Left renal cortex interstitium (tissue), 4 donors: ENCODE data around the gene TTLL3. TPM values are rescaled to one million over a fixed set of nuclear protein-coding genes. Genes with fewer than 3 reads are reported as not detected.
"Not testable (repeated sequence)": the region's sequence is repeated elsewhere in the genome, so short reads cannot be mapped to it uniquely, and the experiment has no call there.

ENCODE experiments used
- DNase-seq, 4 donors: peaks; one replicate each; pipeline ENCODE4 v3.0.0-alpha.2; 2013; ENCODE audit warnings: low read depth in 4 of 4, low spot score in 2 of 4, missing footprints in 1 of 4
- polyA plus RNA-seq, 4 donors: library from polyadenylated mRNA; unstranded; fragments of 120-200 nt; gene quantifications; one replicate each; pipeline ENCODE4 v1.2.1, GENCODE V29; 2013; ENCODE audit not compliant: insufficient read length in 4 of 4

The TTLL3 gene
- polyA plus RNA-seq, 4 donors = 28.2 to 96.7 (median 60.5) TPM

DNA sequence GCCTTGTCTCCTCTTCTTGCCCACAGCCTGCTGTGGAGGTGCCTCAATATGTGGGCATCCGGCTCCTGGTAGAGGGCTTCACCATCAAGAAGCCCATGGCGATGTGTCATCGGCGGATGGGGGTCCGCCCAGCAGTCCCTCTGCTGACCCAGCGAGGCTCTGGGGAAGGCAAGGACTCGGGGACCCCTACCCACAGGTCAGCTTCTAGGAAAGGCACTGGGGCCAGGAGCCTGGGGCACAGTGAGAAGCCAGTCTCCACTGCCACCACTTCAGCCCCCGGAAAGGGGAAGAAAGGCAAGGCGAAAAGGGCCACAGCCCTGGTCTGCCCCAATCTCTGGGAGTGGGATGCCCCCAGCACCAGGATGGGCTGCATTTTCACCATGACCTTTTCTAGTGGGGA lies 23.0 kb downstream of the TTLL3 start:
- no peak for DNase-seq

DNA sequence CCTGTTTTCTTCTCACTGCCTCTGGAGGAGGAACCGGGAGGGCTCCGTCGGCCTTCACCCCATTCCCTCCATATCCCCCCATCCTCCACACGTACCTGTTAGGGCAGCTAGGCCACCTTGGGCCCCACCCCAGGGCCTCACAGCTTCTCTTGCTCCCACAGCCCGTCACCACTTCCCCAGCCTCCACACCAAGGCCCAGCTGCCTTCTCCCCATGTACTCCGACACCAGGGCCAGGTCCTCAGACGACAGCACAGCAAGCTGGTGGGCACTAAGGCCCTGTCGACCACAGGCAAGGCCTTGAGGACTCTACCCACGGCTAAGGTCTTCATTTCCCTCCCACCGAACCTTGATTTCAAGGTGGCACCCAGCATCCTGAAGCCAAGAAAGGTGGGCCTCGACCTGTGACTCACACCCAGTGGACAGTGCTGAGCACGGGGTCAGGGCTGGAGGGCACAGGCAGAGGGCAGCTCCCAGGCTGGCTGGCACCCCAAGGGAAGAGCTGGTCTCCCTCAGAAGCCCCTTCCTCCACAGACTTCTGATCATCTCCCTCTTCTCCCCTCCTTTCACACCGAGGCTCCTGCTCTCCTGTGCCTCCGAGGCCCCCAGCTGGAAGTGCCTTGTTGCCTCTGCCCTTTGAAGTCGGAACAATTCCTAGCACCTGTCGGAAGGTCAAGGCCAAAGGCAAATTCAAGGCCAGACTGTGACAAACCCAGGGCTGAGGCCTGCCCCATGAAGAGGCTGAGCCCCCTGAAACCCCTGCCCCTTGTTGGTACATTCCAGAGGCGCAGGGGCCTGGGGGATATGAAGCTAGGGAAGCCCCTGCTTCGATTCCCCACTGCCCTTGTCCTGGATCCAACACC lies 24.7 kb downstream of the TTLL3 start:
- no peak for DNase-seq

DNA sequence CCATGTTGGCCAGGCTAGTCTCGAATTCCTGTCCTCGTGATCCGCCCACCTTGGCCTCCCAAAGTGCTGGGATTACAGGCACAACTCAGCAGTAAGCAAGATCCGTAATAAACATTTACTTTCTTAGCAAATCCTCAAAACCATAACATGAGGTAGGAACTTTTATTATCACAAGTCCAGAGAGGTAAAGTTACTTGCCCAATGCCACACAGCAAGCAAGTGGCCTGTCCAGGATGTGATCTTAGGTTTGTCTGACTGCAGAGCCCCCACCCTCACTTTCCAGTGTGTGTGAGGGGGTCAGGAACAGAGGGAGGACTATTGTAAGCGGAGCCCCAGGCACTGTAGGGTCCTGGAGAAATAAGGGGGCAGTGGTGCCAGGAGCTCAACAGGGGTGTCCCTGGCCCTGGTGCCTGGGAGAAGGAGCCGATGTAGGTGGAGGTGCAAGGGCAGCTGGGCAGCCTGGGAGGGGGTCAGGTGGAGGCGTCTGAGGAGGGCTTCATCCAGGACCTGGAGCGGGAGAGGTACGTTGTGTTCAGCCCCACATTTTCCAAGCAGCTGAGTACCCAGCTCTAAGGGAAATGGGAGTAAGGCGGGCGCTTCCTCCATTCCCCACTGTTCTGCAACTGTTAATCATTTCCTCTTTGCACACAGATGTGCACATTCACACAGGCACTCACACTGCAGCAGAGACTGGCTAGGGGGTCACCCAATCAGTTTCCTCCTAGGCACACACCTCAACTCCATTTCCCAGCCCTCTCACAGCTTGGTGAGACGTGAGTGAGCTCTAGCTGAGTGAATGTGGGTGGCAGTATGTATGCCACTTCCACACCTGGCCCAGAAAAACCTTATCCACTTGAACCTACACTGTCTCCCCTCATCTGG lies 27.9 kb downstream of the TTLL3 start:
- no peak for DNase-seq

DNA sequence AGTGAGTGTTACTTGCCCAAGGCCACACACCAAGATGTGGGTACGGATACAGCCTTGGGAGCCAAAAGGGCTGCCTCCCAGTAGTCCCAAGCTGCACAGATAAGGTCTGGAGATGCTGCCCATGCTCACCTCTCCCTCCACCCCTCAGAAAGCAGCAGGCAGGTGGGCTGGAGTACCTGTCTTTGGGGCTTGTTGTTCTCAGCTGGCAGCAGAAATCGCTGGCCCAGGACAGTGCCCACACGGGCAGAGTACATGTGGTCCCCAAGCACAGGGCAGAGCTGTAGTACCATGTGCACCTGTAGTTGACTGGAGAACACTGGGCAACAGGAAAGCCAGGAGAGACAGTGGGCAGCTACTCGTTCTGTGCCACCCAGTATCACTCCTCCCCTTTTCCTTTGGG lies 28.8 kb downstream of the TTLL3 start:
- no peak for DNase-seq

DNA sequence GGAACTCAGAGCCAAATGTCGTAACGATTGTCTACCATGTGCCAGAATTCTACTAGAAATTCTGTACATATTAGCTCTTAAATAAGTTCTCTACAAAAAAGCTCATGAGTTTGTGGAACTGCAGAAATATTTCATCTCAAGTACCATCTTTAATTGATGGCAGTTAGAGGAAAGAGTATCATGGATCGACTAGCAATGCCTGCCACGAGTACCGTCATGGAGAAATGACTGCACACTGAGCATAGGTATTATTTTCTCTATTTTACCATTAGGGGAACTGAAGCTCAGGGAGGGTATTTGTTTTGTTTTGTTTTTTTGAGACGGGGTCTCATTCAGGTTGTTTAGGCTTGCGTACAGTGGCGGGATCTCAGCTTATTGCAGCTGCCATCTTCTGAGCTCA lies 31.0 kb downstream of the TTLL3 start:
- no peak for DNase-seq

DNA sequence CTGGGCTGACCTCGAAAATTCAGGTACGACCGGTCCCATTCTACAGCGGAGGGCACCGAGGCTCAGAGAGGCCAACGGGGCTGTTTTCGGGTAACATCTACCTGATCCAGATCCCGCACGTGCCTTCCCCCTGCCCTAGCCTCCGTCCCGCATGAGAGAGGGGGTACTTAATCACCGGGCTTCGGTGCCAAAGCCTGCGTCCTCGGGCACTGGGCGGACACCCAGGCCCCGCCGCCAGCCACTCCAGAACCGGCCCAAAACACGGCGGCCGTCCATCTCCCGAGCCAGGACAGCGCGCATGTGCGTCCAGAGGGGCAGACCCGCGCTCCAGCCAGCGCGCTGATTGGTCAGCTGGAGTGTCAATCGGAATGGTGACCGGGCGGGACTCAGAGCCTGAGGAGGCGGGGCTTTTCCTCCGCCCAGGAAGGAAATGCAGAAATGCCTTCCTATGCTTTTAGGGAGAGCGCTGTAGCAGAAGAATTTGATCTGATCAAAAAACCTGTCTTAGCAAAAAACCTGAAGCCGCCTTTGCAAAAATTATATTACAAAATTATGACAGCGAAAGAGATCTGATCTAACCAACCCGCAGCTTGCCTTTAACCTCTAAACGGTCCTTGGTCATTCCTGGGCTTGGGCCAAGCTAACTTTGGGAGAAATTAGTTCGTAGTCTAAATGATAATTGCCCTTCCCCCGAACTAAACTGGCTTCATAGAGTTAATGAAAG lies 33.8 kb downstream of the TTLL3 start, which contains the start of gene RPUSD3:
TSS of gene RPUSD3 (minus strand) at position 294 of the 724 bp plus-strand sequence. CDS start at position 276, 18 bp downstream.
- DNase-seq = peak; percentile 91 to 95 (median 93)

DNA sequence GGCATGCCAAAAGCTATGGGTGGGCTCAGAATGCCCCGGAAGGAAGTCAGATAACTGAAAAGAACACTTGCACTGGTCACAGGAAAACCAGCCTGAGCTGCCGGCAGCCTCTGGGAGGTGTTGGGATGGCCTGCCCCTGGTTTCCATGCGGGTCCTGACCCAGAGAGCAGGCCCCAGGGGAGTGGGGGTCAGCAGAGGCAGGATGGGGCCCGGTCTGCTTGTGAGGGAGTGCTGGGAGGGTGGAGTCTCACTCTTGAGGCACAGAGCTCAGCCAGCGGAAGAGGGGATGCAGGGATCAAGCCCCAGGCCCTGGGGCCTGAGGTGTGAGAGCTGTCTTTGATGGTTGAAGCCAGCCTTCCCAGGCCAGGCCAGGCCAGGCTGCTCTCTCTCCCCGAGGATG lies 36.2 kb downstream of the TTLL3 start:
- no peak for DNase-seq

DNA sequence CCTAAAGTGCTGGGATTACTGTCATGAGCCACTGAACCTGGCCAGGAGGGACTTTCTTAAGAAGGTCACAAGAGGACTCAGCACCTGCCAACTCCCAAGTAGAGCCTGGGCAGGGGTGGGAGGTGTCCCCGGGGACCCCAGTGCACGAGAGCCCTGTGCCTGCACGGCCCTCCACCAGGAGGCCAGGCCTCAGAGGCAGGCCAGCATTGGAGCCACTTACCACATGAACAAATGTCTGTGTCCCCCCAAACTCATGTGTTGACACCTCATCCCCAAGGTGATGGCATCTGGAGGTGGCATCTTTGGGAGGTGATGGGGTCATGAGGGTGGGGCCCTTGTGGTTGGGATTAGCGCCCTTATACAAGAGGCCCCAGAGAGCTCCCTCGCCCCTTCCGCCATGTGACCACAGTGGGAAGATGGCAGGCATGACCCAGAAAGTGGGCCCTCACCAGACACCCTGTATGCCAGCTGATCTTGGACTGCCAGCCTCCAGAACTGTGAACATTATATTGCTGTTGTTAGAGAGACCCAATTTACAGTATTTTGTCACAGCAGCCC lies 36.9 kb downstream of the TTLL3 start:
- DNase-seq = no peak

DNA sequence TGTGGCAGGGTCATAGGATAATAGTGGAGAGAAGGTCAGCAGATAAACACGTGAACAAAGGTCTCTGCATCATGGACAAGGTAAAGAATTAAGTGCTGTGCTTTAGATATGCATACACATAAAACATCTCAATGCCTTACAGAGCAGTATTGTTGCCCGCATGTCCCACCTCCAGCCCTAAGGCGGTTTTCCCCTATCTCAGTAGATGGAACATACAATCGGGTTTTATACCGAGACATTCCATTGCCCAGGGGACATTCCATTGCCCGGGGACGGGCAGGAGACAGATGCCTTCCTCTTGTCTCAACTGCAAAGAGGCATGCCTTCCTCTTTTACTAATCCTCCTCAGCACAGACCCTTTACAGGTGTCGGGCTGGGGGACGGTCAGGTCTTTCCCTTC lies 37.8 kb downstream of the TTLL3 start:
- not testable (repeated sequence) for DNase-seq

DNA sequence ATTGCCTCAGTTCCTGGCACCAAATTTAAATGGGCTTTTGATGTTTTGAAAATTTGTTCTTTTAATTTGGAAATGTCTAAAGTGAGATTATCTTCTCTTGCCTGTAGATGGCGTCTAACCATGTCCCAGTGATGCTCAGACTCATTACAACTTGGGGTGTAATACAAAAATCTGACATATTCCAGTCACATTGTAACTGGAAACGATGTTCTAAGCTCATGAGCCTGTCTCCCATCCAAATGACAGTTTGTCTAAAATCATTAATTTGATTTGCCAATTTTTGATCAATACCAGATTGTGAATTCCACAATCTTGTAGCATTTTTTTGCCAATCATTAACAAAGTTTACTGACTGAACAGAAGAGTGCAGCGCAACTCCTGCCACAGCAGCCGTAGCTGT lies 38.8 kb downstream of the TTLL3 start:
- DNase-seq = not testable (repeated sequence)

DNA sequence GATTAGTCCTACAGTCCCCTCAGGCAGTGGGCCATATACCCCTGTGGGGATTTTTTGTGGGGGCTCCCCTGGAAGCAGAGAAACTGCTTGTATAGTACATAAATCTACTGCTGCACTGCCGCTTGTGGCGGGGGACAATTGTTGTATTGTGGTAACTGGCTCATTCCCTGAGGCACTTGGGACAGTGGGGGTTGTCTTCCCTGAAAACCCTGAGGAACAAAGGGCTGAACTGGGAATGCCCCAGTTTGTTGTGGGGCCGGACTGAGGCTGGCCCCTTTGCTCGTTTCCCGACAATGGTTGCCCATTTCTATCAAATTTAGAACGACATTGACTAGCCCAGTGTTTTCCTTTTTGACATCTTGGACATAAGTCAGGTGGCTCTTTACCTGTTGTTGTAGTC lies 41.3 kb downstream of the TTLL3 start:
- not testable (repeated sequence) for DNase-seq

DNA sequence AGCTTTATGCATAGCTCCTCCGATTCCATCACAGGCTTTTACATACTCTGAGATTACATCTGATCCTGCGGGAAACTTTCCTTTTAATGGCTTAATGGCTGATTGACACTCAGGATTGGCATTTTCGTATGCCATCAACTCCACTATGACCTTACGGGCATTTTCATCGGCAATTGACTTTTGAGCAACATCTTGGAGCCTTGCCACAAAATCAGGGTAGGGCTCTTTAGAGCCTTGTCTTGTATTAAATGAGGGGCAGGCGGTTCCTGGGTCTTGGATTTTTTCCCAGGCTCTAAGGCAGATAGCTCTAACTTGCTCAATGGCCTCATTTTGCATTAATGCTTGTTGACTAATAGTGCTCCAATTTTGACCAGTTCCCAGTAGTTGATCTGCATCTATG lies 41.9 kb downstream of the TTLL3 start:
- not testable (repeated sequence) for DNase-seq

DNA sequence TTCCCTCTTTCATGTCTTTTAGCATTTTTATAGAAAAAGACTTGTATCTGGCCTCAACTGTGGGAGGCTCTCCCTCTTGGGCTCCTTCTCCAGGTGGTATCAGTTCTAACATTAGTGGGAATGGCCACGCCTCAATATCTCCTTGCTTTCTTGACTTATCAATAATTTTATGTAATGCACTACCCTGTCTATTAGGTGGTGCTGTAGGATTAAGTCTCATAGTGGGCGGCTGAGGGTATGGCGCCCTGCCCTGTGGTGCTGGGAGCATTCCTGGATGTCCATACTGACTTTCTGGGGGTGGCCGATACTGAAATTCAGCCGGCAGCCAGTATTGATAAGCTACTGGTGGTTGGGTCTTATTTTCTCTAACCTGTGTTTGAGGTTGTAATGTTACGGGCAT lies 42.5 kb downstream of the TTLL3 start:
- DNase-seq = no peak

DNA sequence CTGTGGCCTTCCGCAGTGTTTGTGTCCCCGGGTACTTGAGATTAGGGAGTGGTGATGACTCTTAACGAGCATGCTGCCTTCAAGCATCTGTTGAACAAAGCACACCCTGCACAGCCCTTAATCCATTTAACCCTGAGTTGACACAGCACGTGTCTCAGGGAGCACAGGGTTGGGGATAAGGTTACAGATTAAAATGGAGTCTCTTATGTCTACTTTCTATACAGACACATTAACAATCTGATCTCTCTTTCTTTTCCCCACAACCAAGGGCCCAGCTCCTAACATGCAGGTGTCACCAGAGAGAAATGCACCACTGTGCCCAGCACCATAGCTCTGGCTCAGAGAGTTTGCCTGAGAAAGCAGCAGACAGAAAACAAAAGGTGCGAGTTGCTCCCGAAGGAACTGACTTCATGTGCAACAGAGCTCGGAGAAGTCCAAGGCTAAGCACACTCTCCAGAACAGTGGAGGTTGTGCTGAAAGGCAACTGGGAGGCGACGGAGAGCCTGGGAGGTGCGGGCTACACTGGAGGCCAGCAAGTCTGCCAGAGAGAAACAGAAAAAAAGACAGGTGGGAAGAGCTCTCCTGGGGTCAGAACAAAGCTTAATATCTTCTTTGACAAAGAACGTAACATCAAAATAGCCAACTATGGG lies 44.4 kb downstream of the TTLL3 start:
- not testable (repeated sequence) for DNase-seq

DNA sequence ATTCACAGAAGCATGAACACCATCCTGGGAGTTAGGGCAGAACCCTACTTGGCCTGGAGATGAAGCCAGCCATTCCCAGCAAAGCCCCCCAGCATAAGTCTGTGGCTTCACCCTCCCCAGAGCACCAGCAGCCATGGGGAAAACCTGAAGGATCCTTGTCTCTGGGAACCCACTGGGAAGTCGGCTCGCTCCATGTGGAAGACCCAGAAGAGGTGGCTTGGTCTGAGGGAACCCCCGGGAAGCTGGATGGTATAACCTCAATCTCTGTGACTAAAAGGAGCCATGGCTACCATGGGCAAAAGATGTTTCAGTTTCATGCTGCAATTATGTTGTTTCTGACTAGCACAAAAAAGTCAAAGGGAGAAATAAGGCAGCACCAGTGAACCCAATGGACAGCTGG lies 45.5 kb downstream of the TTLL3 start:
- no peak for DNase-seq

DNA sequence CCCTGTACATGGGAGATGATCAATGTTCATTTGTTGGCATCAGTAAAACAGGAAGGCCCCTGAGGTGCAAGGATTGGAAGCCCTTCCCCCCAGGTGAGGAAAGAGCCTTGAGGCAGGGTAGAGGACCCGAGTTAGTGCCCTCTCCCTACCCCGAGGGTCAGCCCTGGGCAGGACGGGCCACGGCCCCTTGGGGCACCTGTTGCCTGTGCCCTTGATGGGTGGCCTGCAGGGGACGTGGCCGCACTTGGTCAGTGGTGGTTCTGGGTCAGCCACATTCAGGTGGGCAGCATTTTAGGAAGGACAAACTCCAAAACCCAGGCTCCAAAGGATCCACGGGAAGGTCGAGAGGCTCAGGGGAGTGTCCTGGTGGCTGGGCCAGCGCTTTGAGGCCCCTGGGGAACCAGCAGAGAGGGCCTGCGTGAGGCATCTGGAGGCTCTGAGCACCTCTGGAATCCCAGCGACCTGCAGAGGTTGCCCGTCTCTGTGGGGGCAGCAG lies 49.5 kb downstream of the TTLL3 start:
- DNase-seq = no peak

DNA sequence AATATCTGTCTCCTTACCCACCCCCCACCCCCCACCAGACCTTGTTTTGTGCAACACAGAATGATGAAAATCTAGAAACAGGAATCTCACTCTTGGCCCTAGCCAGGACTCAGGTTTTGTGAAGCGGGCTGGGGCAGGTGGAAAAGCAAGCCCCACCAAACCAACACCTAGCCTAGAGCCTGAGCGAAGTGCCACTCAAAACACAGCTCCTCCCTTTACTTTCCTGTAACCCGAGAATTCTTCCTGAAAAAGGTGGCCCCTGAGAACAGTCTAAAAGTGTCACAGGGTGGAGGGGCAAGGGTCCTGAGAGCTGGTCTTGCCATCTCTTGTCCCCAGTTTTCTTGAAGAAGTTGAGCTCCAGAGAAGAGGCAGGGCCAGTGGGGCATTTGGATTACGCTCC lies 51.1 kb downstream of the TTLL3 start:
- DNase-seq = no peak

DNA sequence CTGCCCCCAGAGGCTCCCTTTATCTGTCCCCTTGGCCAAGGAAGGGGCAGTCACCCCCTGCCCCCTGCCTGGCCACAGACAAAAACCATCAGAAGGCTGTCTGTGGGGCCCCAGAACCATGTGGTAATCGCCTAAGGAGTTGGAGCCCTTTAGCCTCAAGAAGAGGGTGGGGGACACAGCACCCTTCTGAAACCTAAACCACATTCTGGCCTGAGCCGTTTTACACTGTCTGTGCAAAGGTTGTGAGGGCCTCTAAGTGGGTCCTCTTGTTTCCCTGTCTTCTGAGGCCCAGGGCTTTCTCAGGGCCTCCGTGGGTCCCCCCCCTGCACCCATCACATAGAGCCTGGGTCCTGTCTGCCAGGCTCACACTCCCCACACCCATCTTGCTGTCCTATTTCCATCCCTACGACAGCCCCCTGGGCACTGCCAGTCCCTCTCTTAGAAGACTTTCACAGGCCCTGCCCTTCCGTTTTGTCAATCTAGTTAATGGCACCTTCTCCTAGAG lies 51.6 kb downstream of the TTLL3 start:
- no peak for DNase-seq

DNA sequence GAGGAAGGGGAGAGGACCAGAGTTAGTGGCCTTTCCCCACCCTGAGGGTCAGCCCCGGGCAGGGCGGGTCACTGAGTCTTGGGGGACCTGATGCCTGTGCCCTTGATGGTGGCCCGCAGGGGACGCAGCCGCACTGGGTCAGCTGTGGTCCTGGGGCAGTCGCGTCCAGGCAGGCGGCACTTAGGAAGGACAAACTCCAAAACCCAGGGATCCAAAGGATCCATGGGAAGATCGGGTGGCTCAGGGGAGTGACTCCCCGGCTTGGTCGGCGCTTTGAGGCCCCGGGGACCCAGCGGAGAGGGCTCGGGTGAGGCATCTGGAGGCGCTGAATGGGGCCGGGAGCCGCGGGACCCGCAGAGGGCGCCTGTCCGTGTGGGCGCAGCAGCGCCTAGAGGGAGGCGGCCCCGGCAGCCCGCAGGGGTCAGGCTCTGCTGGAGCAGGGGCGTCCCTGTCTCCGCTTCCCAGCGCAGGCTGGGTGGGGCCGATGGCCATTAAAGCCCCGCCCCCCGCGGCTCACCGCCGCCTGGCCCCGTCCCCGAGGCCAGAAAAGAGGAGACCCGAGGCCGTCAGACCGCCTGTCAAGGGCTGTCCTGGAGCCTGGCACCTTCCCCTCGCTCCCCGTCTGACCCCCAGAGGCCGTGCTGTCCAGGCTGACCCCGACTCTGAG lies 52.5 kb downstream of the TTLL3 start:
- DNase-seq = peak in 1 of 4 donors; percentile 19
